OCI-M2 (cell line): ENCODE measurements around the gene SAT1.

Experiments
- DNase-seq: peaks from one replicate; lab custom pipeline; 2025; ENCODE audit not compliant: unreplicated experiment; lab: John Stamatoyannopoulos, UW

Gene SAT1

GRCh38 chrX:23773601-23774175 is 9.3 kb upstream of the SAT1 start:
- no peak for DNase-seq

GRCh38 chrX:23776363-23776762 is 6.6 kb upstream of the SAT1 start:
- DNase-seq = no peak

GRCh38 chrX:23779025-23779424 is 3.9 kb upstream of the SAT1 start:
- DNase-seq = no peak

- no peak for DNase-seq
Measured at GRCh38 chrX:23782455-23782854, 518 bp upstream of the SAT1 start.

- no peak for DNase-seq
Measured at GRCh38 chrX:23783589-23784469, 856 bp downstream of the SAT1 start.

GRCh38 chrX:23784470-23785331 is 1.7 kb downstream of the SAT1 start:
- DNase-seq = no peak

GRCh38 chrX:23785580-23785979 is 2.6 kb downstream of the SAT1 start:
- DNase-seq = no peak

- no peak for DNase-seq
Measured at GRCh38 chrX:23786268-23786815, 3.4 kb downstream of the SAT1 start.

- no peak for DNase-seq
Measured at GRCh38 chrX:23787745-23788118, 4.8 kb downstream of the SAT1 start.

GRCh38 chrX:23788521-23788920 is 5.5 kb downstream of the SAT1 start:
- DNase-seq = no peak

- no peak for DNase-seq
Measured at GRCh38 chrX:23788946-23789345, 6.0 kb downstream of the SAT1 start.

- DNase-seq = no peak
Measured at GRCh38 chrX:23789386-23790154, 6.6 kb downstream of the SAT1 start.

GRCh38 chrX:23790155-23790497 is 7.2 kb downstream of the SAT1 start:
- DNase-seq = no peak

GRCh38 chrX:23792861-23793553 is 10.0 kb downstream of the SAT1 start:
- DNase-seq = no peak

GRCh38 chrX:23795221-23795620 is 12.2 kb downstream of the SAT1 start:
- DNase-seq = no peak

GRCh38 chrX:23797371-23798128 is 14.6 kb downstream of the SAT1 start:
- no peak for DNase-seq

- no peak for DNase-seq
Measured at GRCh38 chrX:23799469-23800065, 16.6 kb downstream of the SAT1 start.

GRCh38 chrX:23802431-23802830 is 19.5 kb downstream of the SAT1 start:
- DNase-seq = no peak

GRCh38 chrX:23803931-23804381 is 21.0 kb downstream of the SAT1 start:
- DNase-seq = no peak
